Prostate gland (tissue), 2 donors: Measurements from ENCODE around the gene BIRC7.

Experiments used
- POLR2A ChIP-seq: fragments of 450-650 bp; IDR thresholded peaks from one replicate; pipeline ENCODE4 v1.6.1; 2016; ENCODE audit warnings: antibody characterized with exemption, mild to moderate bottlenecking
- POLR2AphosphoS5 ChIP-seq: sonication (generic); formaldehyde crosslinking; IDR thresholded peaks from one replicate; pipeline ENCODE4 v1.6.1; 2017; ENCODE audit warnings: antibody characterized with exemption
- TF ChIP-seq, protein P1 (sequence below), 4 experiments: fragments of 200-600 bp in 2 of 4; fragments of 450-650 bp in 2 of 4; sonication (generic) in 2 of 4; IDR thresholded peaks; 1 replicate in 3 of 4; 2 replicates in 1 of 4; pipeline ENCODE4 v1.5.1; 2016 to 2019; ENCODE audit warnings: antibody characterized with exemption in 4 of 4, mild to moderate bottlenecking in 2 of 4, moderate library complexity in 2 of 4

DNA sequence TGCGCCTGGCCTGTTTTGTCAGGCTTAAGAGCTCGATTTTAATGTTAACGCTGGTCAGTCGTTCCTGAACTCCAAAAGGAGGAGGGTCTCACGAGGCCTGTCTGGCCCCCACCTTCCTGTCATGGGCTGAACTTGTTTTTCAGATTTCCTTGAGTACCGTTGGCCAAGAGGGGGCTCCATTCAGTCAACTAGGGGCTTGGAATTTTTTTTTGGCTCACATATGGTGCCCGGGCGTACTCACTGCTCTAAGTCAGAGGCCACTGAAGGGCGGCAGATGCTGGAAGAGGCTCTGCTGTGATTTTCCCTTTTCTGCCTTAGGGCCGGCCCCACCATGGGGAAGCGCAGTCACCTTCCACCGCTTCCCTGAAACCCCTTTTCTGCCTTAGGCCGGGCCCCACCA lies 6.9 kb upstream of the BIRC7 start:
- TF ChIP-seq, protein P1, sequence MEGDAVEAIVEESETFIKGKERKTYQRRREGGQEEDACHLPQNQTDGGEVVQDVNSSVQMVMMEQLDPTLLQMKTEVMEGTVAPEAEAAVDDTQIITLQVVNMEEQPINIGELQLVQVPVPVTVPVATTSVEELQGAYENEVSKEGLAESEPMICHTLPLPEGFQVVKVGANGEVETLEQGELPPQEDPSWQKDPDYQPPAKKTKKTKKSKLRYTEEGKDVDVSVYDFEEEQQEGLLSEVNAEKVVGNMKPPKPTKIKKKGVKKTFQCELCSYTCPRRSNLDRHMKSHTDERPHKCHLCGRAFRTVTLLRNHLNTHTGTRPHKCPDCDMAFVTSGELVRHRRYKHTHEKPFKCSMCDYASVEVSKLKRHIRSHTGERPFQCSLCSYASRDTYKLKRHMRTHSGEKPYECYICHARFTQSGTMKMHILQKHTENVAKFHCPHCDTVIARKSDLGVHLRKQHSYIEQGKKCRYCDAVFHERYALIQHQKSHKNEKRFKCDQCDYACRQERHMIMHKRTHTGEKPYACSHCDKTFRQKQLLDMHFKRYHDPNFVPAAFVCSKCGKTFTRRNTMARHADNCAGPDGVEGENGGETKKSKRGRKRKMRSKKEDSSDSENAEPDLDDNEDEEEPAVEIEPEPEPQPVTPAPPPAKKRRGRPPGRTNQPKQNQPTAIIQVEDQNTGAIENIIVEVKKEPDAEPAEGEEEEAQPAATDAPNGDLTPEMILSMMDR (IDR thresholded peaks at IDR 0.05): no peak
- TF ChIP-seq POLR2A (no peak), POLR2AphosphoS5 (no peak)
